Activated T-cell treated with anti-CD3 and anti-CD28 coated beads, Interleukin-2, amount 50 U/mL, for 4 hours (primary cell): ENCODE results near the gene PAK1IP1. TPM values are rescaled to one million over a fixed set of nuclear protein-coding genes. Genes with fewer than 3 reads are reported as not detected.
A peak's percentile ranks its signal among the peaks of the same experiment; 100 is the strongest.

Experiments
- ATAC-seq, 2 donors: fragments of 200-7000 bp; cut with Tn5 transposase; one replicate each; pipeline ENCODE4 v1.10.0; 2021
- DNase-seq: peaks from one replicate; pipeline ENCODE4 v3.0.0-alpha.2; 2020
- H3K27me3 Mint-ChIP-seq: one replicate; pipeline ENCODE4 v1.8.0; 2021; ENCODE audit warnings: low read depth, mixed read lengths
- H3K36me3 Mint-ChIP-seq: one replicate; pipeline ENCODE4 v1.8.0; 2022; ENCODE audit warnings: mixed read lengths; ENCODE audit not compliant: insufficient read depth
- H3K4me1 Mint-ChIP-seq: one replicate; pipeline ENCODE4 v1.8.0; 2021; ENCODE audit warnings: low read depth, mixed read lengths
- H3K4me3 Mint-ChIP-seq: one replicate; pipeline ENCODE4 v1.8.0; 2021; ENCODE audit warnings: mild to moderate bottlenecking, moderate library complexity, mixed read lengths
- H3K9me3 Mint-ChIP-seq: one replicate; pipeline ENCODE4 v1.8.0; 2021; ENCODE audit warnings: mixed read lengths
- total RNA-seq, 3 donors: library from RNA; stranded (reverse); gene quantifications; one replicate each; pipeline ENCODE4 v1.2.1, GENCODE V29; 2021

The PAK1IP1 gene
- total RNA-seq, 3 donors from 2014 or later, result 79.2 to 87.9 (median 87.6) TPM

- DNase-seq, result no peak
- H3K36me3 Mint-ChIP-seq, result no peaks in the 10 kb centered on the region
- H3K27me3 Mint-ChIP-seq, result peaks cover 6% of the 10 kb centered on the region
- H3K9me3 Mint-ChIP-seq, result no peaks in the 10 kb centered on the region
- no peak overlapping the region for H3K4me3 Mint-ChIP-seq
- peaks cover 20% of the 10 kb centered on the region for H3K4me1 Mint-ChIP-seq
- ATAC-seq, result no peak
These were observed 12.3 kb upstream of the PAK1IP1 start for GRCh38 chr6:10682355-10682988.

GRCh38 chr6:10684618-10685017, 10.2 kb upstream of the PAK1IP1 start:
- no peaks in the 10 kb centered on the region for H3K36me3 Mint-ChIP-seq

GRCh38 chr6:10685092-10685915, 9.5 kb upstream of the PAK1IP1 start:
- no peak overlapping the region for H3K4me3 Mint-ChIP-seq
- no peaks in the 10 kb centered on the region for H3K36me3 Mint-ChIP-seq
- H3K9me3 Mint-ChIP-seq, result no peaks in the 10 kb centered on the region
- DNase-seq, result no peak
- peak; percentile 18 to 37 for ATAC-seq
- H3K27me3 Mint-ChIP-seq, result peaks cover 6% of the 10 kb centered on the region
- H3K4me1 Mint-ChIP-seq, result peaks cover 20% of the 10 kb centered on the region

More at GRCh38 chr6:10684618-10685017, 10.2 kb upstream of the PAK1IP1 start:
- ATAC-seq (no peak), DNase-seq (no peak)
- peaks cover 6% of the 10 kb centered on the region for H3K27me3 Mint-ChIP-seq
- H3K4me3 Mint-ChIP-seq, result no peak overlapping the region
- H3K9me3 Mint-ChIP-seq, result no peaks in the 10 kb centered on the region
- H3K4me1 Mint-ChIP-seq, result peaks cover 20% of the 10 kb centered on the region

- H3K4me1 Mint-ChIP-seq, result peaks cover 20% of the 10 kb centered on the region
- H3K9me3 Mint-ChIP-seq, result no peaks in the 10 kb centered on the region
- no peak overlapping the region for H3K4me3 Mint-ChIP-seq
- no peaks in the 10 kb centered on the region for H3K36me3 Mint-ChIP-seq
- ATAC-seq (no peak), DNase-seq (no peak)
- peaks cover 6% of the 10 kb centered on the region for H3K27me3 Mint-ChIP-seq
These were observed 7.9 kb upstream of the PAK1IP1 start for GRCh38 chr6:10686901-10687300.

GRCh38 chr6:10687582-10687981, 7.2 kb upstream of the PAK1IP1 start:
- Mint-ChIP-seq H3K4me3 (no peak overlapping the region), H3K4me1 (peaks cover 17% of the 10 kb centered on the region), H3K9me3 (no peaks in the 10 kb centered on the region), H3K27me3 (peaks cover 6% of the 10 kb centered on the region), H3K36me3 (no peaks in the 10 kb centered on the region)
- ATAC-seq (no peak), DNase-seq (no peak)

- Mint-ChIP-seq H3K36me3 (peaks cover 2% of the 10 kb centered on the region), H3K9me3 (no peaks in the 10 kb centered on the region), H3K4me1 (peaks cover 10% of the 10 kb centered on the region), H3K27me3 (peaks cover 2% of the 10 kb centered on the region), H3K4me3 (no peak overlapping the region)
- DNase-seq (no peak), ATAC-seq (no peak)
These were observed 3.9 kb upstream of the PAK1IP1 start for GRCh38 chr6:10690651-10691445.

- Mint-ChIP-seq H3K36me3 (peaks cover 12% of the 10 kb centered on the region), H3K9me3 (no peaks in the 10 kb centered on the region), H3K4me1 (peaks cover 19% of the 10 kb centered on the region), H3K27me3 (no peaks in the 10 kb centered on the region), H3K4me3 (peak overlapping the region; percentile 93)
- no peak for DNase-seq
- ATAC-seq, result no peak
These were observed 1.7 kb upstream of the PAK1IP1 start for GRCh38 chr6:10692965-10693538.

- Mint-ChIP-seq H3K4me1 (peaks cover 24% of the 10 kb centered on the region), H3K36me3 (peaks cover 22% of the 10 kb centered on the region), H3K9me3 (no peaks in the 10 kb centered on the region), H3K4me3 (peak overlapping the region; percentile 93), H3K27me3 (no peaks in the 10 kb centered on the region)
- DNase-seq (no peak), ATAC-seq (no peak)
These were observed 400 bp downstream of the PAK1IP1 start for GRCh38 chr6:10695086-10695657.

GRCh38 chr6:10696655-10697054, 1.9 kb downstream of the PAK1IP1 start:
- H3K4me1 Mint-ChIP-seq, result peaks cover 26% of the 10 kb centered on the region
- peaks cover 30% of the 10 kb centered on the region for H3K36me3 Mint-ChIP-seq
- peak overlapping the region; percentile 93 for H3K4me3 Mint-ChIP-seq

GRCh38 chr6:10713962-10714361, 19.2 kb downstream of the PAK1IP1 start:
- Mint-ChIP-seq H3K27me3 (no peaks in the 10 kb centered on the region), H3K9me3 (no peaks in the 10 kb centered on the region), H3K4me1 (no peaks in the 10 kb centered on the region), H3K4me3 (no peak overlapping the region), H3K36me3 (peaks cover 3% of the 10 kb centered on the region)
- ATAC-seq (no peak), DNase-seq (no peak)

More at GRCh38 chr6:10696655-10697054, 1.9 kb downstream of the PAK1IP1 start:
- ATAC-seq (no peak), DNase-seq (no peak)
- Mint-ChIP-seq H3K27me3 (no peaks in the 10 kb centered on the region), H3K9me3 (no peaks in the 10 kb centered on the region)

- Mint-ChIP-seq H3K9me3 (no peaks in the 10 kb centered on the region), H3K36me3 (no peaks in the 10 kb centered on the region), H3K27me3 (no peaks in the 10 kb centered on the region), H3K4me3 (peak overlapping the region; percentile 91), H3K4me1 (peaks cover 35% of the 10 kb centered on the region)
- DNase-seq, result peak; percentile 9
- peak in 1 of 2 donors; percentile 16 for ATAC-seq
These were observed 24.7 kb downstream of the PAK1IP1 start for GRCh38 chr6:10719296-10719963.

- Mint-ChIP-seq H3K4me1 (peaks cover 37% of the 10 kb centered on the region), H3K9me3 (no peaks in the 10 kb centered on the region), H3K27me3 (no peaks in the 10 kb centered on the region), H3K36me3 (no peaks in the 10 kb centered on the region), H3K4me3 (peak overlapping the region; percentile 91)
- DNase-seq (no peak), ATAC-seq (no peak)
These were observed 25.1 kb downstream of the PAK1IP1 start for GRCh38 chr6:10719964-10720264.

- peaks cover 2% of the 10 kb centered on the region for H3K36me3 Mint-ChIP-seq
- peak; percentile 39 to 47 for ATAC-seq
- H3K9me3 Mint-ChIP-seq, result no peaks in the 10 kb centered on the region
- H3K27me3 Mint-ChIP-seq, result no peaks in the 10 kb centered on the region
- H3K4me3 Mint-ChIP-seq, result peak overlapping the region; percentile 91
- H3K4me1 Mint-ChIP-seq, result peaks cover 40% of the 10 kb centered on the region
- DNase-seq, result peak; percentile 47
These were observed 25.6 kb downstream of the PAK1IP1 start for GRCh38 chr6:10720265-10720959.
